Astrocyte (in vitro differentiated cells and primary cell): ENCODE data around the gene TEDDM1. TPM values are rescaled to one million over a fixed set of nuclear protein-coding genes. Genes with fewer than 3 reads are reported as not detected.

Source experiments
- DNase-seq: peaks from one replicate; pipeline ENCODE4 v3.0.0-alpha.2; 2010; ENCODE audit warnings: low read depth
- FAIRE-seq: peaks from 2 replicates; lab custom pipeline; 2011; peaks lifted over from hg19 to GRCh38; lab: Jason Lieb, UNC
- H2AFZ ChIP-seq: 2 replicates; pipeline ENCODE4 v1.6.0; 2012; ENCODE audit warnings: low read depth, low read length, inconsistent platforms
- H3K27ac ChIP-seq: 2 replicates; pipeline ENCODE4 v1.5.1; 2011; ENCODE audit warnings: low read depth, low read length, inconsistent platforms
- H3K27me3 ChIP-seq: 2 replicates; pipeline ENCODE4 v1.6.0; 2011; ENCODE audit warnings: low read length, inconsistent platforms; ENCODE audit not compliant: insufficient read depth
- H3K36me3 ChIP-seq: 2 replicates; pipeline ENCODE4 v1.5.1; 2011; ENCODE audit warnings: low read length, inconsistent platforms; ENCODE audit not compliant: insufficient read depth
- H3K4me1 ChIP-seq: 2 replicates; pipeline ENCODE4 v1.5.1; 2011; ENCODE audit warnings: low read length, inconsistent platforms; ENCODE audit not compliant: insufficient read depth
- H3K4me2 ChIP-seq: 2 replicates; pipeline ENCODE4 v1.6.0; 2012; ENCODE audit warnings: low read length, inconsistent platforms
- H3K4me3 ChIP-seq: 2 replicates; pipeline ENCODE4 v1.5.1; 2011; ENCODE audit warnings: low read depth, mild to moderate bottlenecking, low read length, inconsistent platforms; ENCODE audit not compliant: insufficient read depth
- H3K79me2 ChIP-seq: 2 replicates; pipeline ENCODE4 v1.6.0; 2012; ENCODE audit warnings: mild to moderate bottlenecking, low read length, inconsistent platforms; ENCODE audit not compliant: insufficient read depth
- H3K9ac ChIP-seq: 2 replicates; pipeline ENCODE4 v1.6.0; 2012; ENCODE audit warnings: mild to moderate bottlenecking, low read length, inconsistent platforms
- H3K9me3 ChIP-seq: 2 replicates; pipeline ENCODE4 v1.5.1; 2012; ENCODE audit warnings: low read depth, mild to moderate bottlenecking, low read length, inconsistent platforms; ENCODE audit not compliant: insufficient read depth
- H4K20me1 ChIP-seq: 2 replicates; pipeline ENCODE4 v1.6.0; 2012; ENCODE audit warnings: low read length, inconsistent platforms; ENCODE audit not compliant: insufficient read depth
- H3K27ac Mint-ChIP-seq: one replicate; pipeline ENCODE4 v1.8.0; 2021; ENCODE audit warnings: mild to moderate bottlenecking, mixed read lengths; ENCODE audit not compliant: unreplicated experiment
- H3K27me3 Mint-ChIP-seq: one replicate; pipeline ENCODE4 v1.8.0; 2021; ENCODE audit warnings: low read depth, mixed read lengths; ENCODE audit not compliant: unreplicated experiment
- H3K36me3 Mint-ChIP-seq: one replicate; pipeline ENCODE4 v1.8.0; 2021; ENCODE audit warnings: low read depth, mixed read lengths; ENCODE audit not compliant: unreplicated experiment
- H3K4me1 Mint-ChIP-seq: one replicate; pipeline ENCODE4 v1.8.0; 2021; ENCODE audit warnings: low read depth, mixed read lengths; ENCODE audit not compliant: unreplicated experiment
- H3K4me3 Mint-ChIP-seq: one replicate; pipeline ENCODE4 v1.8.0; 2021; ENCODE audit warnings: mild to moderate bottlenecking, moderate library complexity, mixed read lengths; ENCODE audit not compliant: unreplicated experiment
- H3K9me3 Mint-ChIP-seq: one replicate; pipeline ENCODE4 v1.8.0; 2021; ENCODE audit warnings: mild to moderate bottlenecking, mixed read lengths; ENCODE audit not compliant: unreplicated experiment
- EZH2 ChIP-seq: IDR thresholded peaks from 2 replicates; pipeline ENCODE4 v1.6.1; 2012; ENCODE audit warnings: mild to moderate bottlenecking, low read length, inconsistent platforms; ENCODE audit not compliant: insufficient read depth
- total RNA-seq: library from RNA; stranded (reverse); gene quantifications from 2 replicates; pipeline ENCODE4 v1.2.1, GENCODE V29; 2021
- TF ChIP-seq, protein P1 (sequence below): IDR thresholded peaks from 2 replicates; pipeline ENCODE4 v1.5.1; 2011; ENCODE audit warnings: low read depth, mild to moderate bottlenecking, inconsistent platforms, low read length, moderate library complexity; ENCODE audit not compliant: insufficient read depth

The TEDDM1 gene
- total RNA-seq, 1 donor from 2014 or later: not detected

GRCh38 chr1:182385885-182386853 lies 14.3 kb downstream of the TEDDM1 start:
- H3K4me3 Mint-ChIP-seq: no peak overlapping the region
- H3K27me3 Mint-ChIP-seq: no peaks in the 10 kb centered on the region
- no peak overlapping the region for H3K27ac Mint-ChIP-seq
- H4K20me1 ChIP-seq: peaks cover 67% of the 10 kb centered on the region
- FAIRE-seq: no peak
- H3K9ac ChIP-seq: no peak overlapping the region
- H3K4me2 ChIP-seq: no peak overlapping the region
- H3K9me3 ChIP-seq: no peaks in the 10 kb centered on the region
- H3K27ac ChIP-seq: no peak overlapping the region
- peaks cover 22% of the 10 kb centered on the region for H3K36me3 Mint-ChIP-seq
- no peaks in the 10 kb centered on the region for H3K27me3 ChIP-seq
- H3K4me3 ChIP-seq: no peak overlapping the region
- no peaks in the 10 kb centered on the region for H3K9me3 Mint-ChIP-seq
- peaks cover 8% of the 10 kb centered on the region for H3K4me1 Mint-ChIP-seq
- no peak overlapping the region for H2AFZ ChIP-seq
- peaks cover 57% of the 10 kb centered on the region for H3K36me3 ChIP-seq
- H3K4me1 ChIP-seq: peaks cover 3% of the 10 kb centered on the region
- no peak for DNase-seq
- peaks cover 39% of the 10 kb centered on the region for H3K79me2 ChIP-seq
- TF ChIP-seq, protein P1, sequence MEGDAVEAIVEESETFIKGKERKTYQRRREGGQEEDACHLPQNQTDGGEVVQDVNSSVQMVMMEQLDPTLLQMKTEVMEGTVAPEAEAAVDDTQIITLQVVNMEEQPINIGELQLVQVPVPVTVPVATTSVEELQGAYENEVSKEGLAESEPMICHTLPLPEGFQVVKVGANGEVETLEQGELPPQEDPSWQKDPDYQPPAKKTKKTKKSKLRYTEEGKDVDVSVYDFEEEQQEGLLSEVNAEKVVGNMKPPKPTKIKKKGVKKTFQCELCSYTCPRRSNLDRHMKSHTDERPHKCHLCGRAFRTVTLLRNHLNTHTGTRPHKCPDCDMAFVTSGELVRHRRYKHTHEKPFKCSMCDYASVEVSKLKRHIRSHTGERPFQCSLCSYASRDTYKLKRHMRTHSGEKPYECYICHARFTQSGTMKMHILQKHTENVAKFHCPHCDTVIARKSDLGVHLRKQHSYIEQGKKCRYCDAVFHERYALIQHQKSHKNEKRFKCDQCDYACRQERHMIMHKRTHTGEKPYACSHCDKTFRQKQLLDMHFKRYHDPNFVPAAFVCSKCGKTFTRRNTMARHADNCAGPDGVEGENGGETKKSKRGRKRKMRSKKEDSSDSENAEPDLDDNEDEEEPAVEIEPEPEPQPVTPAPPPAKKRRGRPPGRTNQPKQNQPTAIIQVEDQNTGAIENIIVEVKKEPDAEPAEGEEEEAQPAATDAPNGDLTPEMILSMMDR: no peak
- no peak for TF ChIP-seq EZH2

DNA sequence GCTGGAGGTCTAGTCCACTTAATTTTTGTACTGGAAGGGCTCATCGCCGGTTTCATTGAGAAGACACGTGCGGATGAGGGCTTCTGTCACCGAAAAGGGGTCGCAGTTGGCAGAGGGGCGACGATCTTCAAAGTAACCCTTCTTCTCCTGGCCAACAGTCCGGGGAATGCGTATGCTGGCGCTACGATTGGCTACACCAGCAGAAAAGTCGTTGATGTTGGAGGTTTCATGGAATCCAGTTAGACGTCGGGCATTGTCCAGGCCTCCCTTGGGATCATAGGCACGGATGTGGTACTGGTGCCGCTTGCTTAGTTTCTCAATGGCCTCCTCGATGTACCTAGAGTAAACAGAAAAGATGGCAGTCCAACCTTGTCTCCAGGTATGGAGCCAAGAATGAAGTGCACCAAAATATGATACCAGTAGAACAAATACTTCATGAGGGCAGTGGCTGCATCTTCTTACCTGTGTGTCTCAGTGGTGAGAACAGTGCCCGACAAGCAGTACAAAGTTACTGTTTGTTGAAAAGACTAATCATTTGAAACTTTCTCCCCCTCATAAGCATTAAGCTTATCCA lies 16.0 kb downstream of the TEDDM1 start:
- Histone ChIP-seq H3K4me1 (peaks cover under 1% of the 10 kb centered on the region), H3K4me2 (no peak overlapping the region), H3K79me2 (peaks cover 22% of the 10 kb centered on the region), H3K27ac (no peak overlapping the region), H3K9ac (no peak overlapping the region), H2AFZ (no peak overlapping the region), H4K20me1 (peaks cover 54% of the 10 kb centered on the region), H3K9me3 (no peaks in the 10 kb centered on the region), H3K27me3 (no peaks in the 10 kb centered on the region), H3K36me3 (peaks cover 57% of the 10 kb centered on the region), H3K4me3 (no peak overlapping the region)
- no peaks in the 10 kb centered on the region for H3K27me3 Mint-ChIP-seq
- DNase-seq: no peak
- H3K4me3 Mint-ChIP-seq: no peak overlapping the region
- no peak overlapping the region for H3K27ac Mint-ChIP-seq
- peaks cover 8% of the 10 kb centered on the region for H3K4me1 Mint-ChIP-seq
- peaks cover 20% of the 10 kb centered on the region for H3K36me3 Mint-ChIP-seq
- H3K9me3 Mint-ChIP-seq: no peaks in the 10 kb centered on the region
- FAIRE-seq: no peak
- no peak for TF ChIP-seq EZH2
- TF ChIP-seq, protein P1: no peak
